ENCODE measurements around the gene CLASP1.

CLASP1 gene

DNA sequence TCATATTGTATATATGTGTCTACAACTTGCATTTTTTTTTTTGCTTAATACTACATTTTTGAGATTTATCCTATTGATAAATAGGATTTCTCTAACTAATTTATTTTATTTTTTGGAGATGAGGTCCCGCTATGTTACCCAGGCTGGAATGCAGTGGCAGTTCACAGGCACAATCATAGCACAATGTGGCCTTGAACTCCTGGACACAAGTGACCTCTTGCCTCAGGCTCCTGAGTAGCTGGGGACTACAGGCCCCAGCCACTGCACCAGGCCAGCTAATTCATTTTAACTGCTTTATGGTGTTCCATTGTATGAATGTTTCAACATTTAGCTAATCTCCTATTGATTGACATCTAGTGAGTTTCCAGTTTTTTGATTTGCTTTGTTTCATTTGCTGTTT is 16.8 kb upstream of the CLASP1 start:
- no peak for TF ChIP-seq BACH2 (CRISPR knock-in tag; IDR thresholded peaks at IDR 0.05; ENCODE audit: borderline replicate concordance)
- no peak for TF ChIP-seq ISL1 (CRISPR knock-in tag; IDR thresholded peaks at IDR 0.05)
- no peak for TF ChIP-seq ZC3H10 (CRISPR knock-in tag; IDR thresholded peaks at IDR 0.05)
- no peak for TF ChIP-seq ARNTL (CRISPR knock-in tag; IDR thresholded peaks at IDR 0.05; ENCODE audit: borderline replicate concordance, low read depth)
- TF ChIP-seq, protein P1, sequence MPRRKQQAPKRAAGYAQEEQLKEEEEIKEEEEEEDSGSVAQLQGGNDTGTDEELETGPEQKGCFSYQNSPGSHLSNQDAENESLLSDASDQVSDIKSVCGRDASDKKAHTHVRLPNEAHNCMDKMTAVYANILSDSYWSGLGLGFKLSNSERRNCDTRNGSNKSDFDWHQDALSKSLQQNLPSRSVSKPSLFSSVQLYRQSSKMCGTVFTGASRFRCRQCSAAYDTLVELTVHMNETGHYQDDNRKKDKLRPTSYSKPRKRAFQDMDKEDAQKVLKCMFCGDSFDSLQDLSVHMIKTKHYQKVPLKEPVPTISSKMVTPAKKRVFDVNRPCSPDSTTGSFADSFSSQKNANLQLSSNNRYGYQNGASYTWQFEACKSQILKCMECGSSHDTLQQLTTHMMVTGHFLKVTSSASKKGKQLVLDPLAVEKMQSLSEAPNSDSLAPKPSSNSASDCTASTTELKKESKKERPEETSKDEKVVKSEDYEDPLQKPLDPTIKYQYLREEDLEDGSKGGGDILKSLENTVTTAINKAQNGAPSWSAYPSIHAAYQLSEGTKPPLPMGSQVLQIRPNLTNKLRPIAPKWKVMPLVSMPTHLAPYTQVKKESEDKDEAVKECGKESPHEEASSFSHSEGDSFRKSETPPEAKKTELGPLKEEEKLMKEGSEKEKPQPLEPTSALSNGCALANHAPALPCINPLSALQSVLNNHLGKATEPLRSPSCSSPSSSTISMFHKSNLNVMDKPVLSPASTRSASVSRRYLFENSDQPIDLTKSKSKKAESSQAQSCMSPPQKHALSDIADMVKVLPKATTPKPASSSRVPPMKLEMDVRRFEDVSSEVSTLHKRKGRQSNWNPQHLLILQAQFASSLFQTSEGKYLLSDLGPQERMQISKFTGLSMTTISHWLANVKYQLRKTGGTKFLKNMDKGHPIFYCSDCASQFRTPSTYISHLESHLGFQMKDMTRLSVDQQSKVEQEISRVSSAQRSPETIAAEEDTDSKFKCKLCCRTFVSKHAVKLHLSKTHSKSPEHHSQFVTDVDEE (CRISPR knock-in tag; IDR thresholded peaks at IDR 0.05) = no peak
- TF ChIP-seq TCF4 (CRISPR knock-in tag; IDR thresholded peaks at IDR 0.05; ENCODE audit: borderline replicate concordance) = no peak
- TF ChIP-seq PATZ1 (CRISPR knock-in tag; IDR thresholded peaks at IDR 0.05; ENCODE audit: borderline replicate concordance) = no peak
- no peak for TF ChIP-seq RARB (CRISPR knock-in tag; IDR thresholded peaks at IDR 0.05)
- no peak for TF ChIP-seq ZFP3 (CRISPR knock-in tag; IDR thresholded peaks at IDR 0.05)
- TF ChIP-seq, protein P2, sequence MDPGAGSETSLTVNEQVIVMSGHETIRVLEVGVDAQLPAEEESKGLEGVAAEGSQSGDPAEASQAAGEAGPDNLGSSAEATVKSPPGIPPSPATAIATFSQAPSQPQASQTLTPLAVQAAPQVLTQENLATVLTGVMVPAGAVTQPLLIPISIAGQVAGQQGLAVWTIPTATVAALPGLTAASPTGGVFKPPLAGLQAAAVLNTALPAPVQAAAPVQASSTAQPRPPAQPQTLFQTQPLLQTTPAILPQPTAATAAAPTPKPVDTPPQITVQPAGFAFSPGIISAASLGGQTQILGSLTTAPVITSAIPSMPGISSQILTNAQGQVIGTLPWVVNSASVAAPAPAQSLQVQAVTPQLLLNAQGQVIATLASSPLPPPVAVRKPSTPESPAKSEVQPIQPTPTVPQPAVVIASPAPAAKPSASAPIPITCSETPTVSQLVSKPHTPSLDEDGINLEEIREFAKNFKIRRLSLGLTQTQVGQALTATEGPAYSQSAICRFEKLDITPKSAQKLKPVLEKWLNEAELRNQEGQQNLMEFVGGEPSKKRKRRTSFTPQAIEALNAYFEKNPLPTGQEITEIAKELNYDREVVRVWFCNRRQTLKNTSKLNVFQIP (CRISPR knock-in tag; IDR thresholded peaks at IDR 0.05; ENCODE audit: borderline replicate concordance, low read depth) = no peak
- TF ChIP-seq OSR1 (CRISPR knock-in tag; IDR thresholded peaks at IDR 0.05) = no peak
- no peak for TF ChIP-seq ZFP30 (CRISPR knock-in tag; IDR thresholded peaks at IDR 0.05)
- TF ChIP-seq ZNF565 (CRISPR knock-in tag; conservative IDR thresholded peaks at IDR 0.05; ENCODE audit: low read depth) = no peak
- no peak for TF ChIP-seq ZNF70 (CRISPR knock-in tag; IDR thresholded peaks at IDR 0.05)
- TF ChIP-seq SNAI2 (CRISPR knock-in tag; IDR thresholded peaks at IDR 0.05) = no peak
- no peak for TF ChIP-seq GLIS3 (CRISPR knock-in tag; IDR thresholded peaks at IDR 0.05)
- ATAC-seq = no peak

- TF ChIP-seq RARB (CRISPR knock-in tag; IDR thresholded peaks at IDR 0.05) (no peak), BACH2 (CRISPR knock-in tag; IDR thresholded peaks at IDR 0.05; ENCODE audit: borderline replicate concordance) (no peak), ARNTL (CRISPR knock-in tag; IDR thresholded peaks at IDR 0.05; ENCODE audit: borderline replicate concordance, low read depth) (no peak), PATZ1 (CRISPR knock-in tag; IDR thresholded peaks at IDR 0.05; ENCODE audit: borderline replicate concordance) (no peak), TOX (CRISPR knock-in tag; IDR thresholded peaks at IDR 0.05; ENCODE audit: borderline replicate concordance) (no peak), SNAI2 (CRISPR knock-in tag; IDR thresholded peaks at IDR 0.05) (no peak), ISL1 (CRISPR knock-in tag; IDR thresholded peaks at IDR 0.05) (no peak), OSR1 (CRISPR knock-in tag; IDR thresholded peaks at IDR 0.05) (no peak), GLIS3 (CRISPR knock-in tag; IDR thresholded peaks at IDR 0.05) (no peak), ZNF70 (CRISPR knock-in tag; IDR thresholded peaks at IDR 0.05) (no peak), ESRRG (CRISPR knock-in tag; IDR thresholded peaks at IDR 0.05) (no peak), ZNF565 (CRISPR knock-in tag; conservative IDR thresholded peaks at IDR 0.05; ENCODE audit: low read depth) (no peak), ZFP3 (CRISPR knock-in tag; IDR thresholded peaks at IDR 0.05) (no peak), CSRNP3 (CRISPR knock-in tag; IDR thresholded peaks at IDR 0.05) (no peak), PPARA (CRISPR knock-in tag; IDR thresholded peaks at IDR 0.05; ENCODE audit: borderline replicate concordance) (no peak), ZNF8 (CRISPR knock-in tag; IDR thresholded peaks at IDR 0.05) (no peak), TCF4 (CRISPR knock-in tag; IDR thresholded peaks at IDR 0.05; ENCODE audit: borderline replicate concordance) (no peak)
- TF ChIP-seq, protein P2 (CRISPR knock-in tag; IDR thresholded peaks at IDR 0.05; ENCODE audit: borderline replicate concordance, low read depth) = no peak
- TF ChIP-seq, protein P1 (CRISPR knock-in tag; IDR thresholded peaks at IDR 0.05) = no peak
- TF ChIP-seq, protein P3, sequence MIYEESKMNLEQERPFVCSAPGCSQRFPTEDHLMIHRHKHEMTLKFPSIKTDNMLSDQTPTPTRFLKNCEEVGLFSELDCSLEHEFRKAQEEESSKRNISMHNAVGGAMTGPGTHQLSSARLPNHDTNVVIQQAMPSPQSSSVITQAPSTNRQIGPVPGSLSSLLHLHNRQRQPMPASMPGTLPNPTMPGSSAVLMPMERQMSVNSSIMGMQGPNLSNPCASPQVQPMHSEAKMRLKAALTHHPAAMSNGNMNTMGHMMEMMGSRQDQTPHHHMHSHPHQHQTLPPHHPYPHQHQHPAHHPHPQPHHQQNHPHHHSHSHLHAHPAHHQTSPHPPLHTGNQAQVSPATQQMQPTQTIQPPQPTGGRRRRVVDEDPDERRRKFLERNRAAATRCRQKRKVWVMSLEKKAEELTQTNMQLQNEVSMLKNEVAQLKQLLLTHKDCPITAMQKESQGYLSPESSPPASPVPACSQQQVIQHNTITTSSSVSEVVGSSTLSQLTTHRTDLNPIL (CRISPR knock-in tag; IDR thresholded peaks at IDR 0.05; ENCODE audit: low read depth) = no peak
- ATAC-seq = peak; percentile 46; the same call in 1 of the 3 replicates
Measured at GRCh38 chr2:121665504-121665903, 16.2 kb upstream of the CLASP1 start.

Data from SK-N-SH treated with all-trans-retinoic acid at 6 μM for 48 hours (cell line).